Nephron progenitor cell (in vitro differentiated cells): Measurements from ENCODE around the gene CAMTA1.

Source experiments
- DNase-seq: peaks from one replicate; pipeline ENCODE4 v3.0.0; 2021
- H3K27ac Mint-ChIP-seq: 2 replicates; pipeline ENCODE4 v1.8.0; 2021; ENCODE audit warnings: mild to moderate bottlenecking, moderate library complexity, mixed read lengths
- H3K27me3 Mint-ChIP-seq: 2 replicates; pipeline ENCODE4 v1.8.0; 2021; ENCODE audit warnings: mild to moderate bottlenecking, low read depth, mixed read lengths; ENCODE audit not compliant: poor library complexity
- H3K36me3 Mint-ChIP-seq: 2 replicates; pipeline ENCODE4 v1.8.0; 2021; ENCODE audit warnings: low read depth, mixed read lengths
- H3K4me1 Mint-ChIP-seq: 2 replicates; pipeline ENCODE4 v1.8.0; 2021; ENCODE audit warnings: mixed read lengths
- H3K4me3 Mint-ChIP-seq: 2 replicates; pipeline ENCODE4 v1.8.0; 2021; ENCODE audit warnings: mild to moderate bottlenecking, moderate library complexity, mixed read lengths
- H3K9me3 Mint-ChIP-seq: 2 replicates; pipeline ENCODE4 v1.8.0; 2021; ENCODE audit warnings: mild to moderate bottlenecking, moderate library complexity, mixed read lengths
- TF ChIP-seq, protein P1 (sequence below): fragments of 200-600 bp; sonication (generic); IDR thresholded peaks from 2 replicates; pipeline ENCODE4 v1.5.0; 2021; ENCODE audit warnings: antibody characterized with exemption

CAMTA1 gene

DNA sequence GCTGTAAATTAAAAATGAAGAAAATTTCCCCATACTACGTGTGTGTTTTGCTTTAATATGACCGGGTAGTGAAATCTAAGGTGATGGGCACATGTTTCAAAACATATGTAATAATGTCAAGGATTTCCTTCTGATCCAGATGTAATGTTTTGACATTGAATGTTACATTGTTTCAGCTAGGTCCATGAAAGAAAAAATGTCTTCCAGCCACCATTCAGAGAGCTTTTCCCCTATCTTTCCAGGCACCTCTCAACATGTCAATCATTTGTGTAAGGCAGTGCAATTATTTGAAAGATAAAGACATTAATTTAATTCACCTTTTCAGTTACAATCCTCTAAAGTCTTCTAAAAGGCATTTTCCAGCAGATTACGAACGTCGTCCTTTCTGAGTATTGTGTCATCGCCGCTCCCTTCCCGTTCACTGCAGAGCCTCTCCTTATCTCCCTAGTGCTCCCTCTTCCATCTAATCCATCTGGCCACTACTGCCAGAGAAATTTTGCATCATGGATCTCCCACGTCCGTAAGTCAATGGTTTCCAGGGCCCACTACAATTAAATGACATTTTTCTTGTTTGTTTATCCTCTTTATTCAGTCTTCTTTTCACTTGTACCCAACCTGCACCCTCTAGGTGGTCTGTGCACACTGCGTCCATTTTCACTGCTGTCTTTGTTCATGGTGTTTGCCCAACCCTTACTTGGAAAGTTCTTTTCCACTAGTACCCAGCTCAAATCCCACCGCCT is 984.6 kb downstream of the CAMTA1 start:
- TF ChIP-seq, protein P1, sequence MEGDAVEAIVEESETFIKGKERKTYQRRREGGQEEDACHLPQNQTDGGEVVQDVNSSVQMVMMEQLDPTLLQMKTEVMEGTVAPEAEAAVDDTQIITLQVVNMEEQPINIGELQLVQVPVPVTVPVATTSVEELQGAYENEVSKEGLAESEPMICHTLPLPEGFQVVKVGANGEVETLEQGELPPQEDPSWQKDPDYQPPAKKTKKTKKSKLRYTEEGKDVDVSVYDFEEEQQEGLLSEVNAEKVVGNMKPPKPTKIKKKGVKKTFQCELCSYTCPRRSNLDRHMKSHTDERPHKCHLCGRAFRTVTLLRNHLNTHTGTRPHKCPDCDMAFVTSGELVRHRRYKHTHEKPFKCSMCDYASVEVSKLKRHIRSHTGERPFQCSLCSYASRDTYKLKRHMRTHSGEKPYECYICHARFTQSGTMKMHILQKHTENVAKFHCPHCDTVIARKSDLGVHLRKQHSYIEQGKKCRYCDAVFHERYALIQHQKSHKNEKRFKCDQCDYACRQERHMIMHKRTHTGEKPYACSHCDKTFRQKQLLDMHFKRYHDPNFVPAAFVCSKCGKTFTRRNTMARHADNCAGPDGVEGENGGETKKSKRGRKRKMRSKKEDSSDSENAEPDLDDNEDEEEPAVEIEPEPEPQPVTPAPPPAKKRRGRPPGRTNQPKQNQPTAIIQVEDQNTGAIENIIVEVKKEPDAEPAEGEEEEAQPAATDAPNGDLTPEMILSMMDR: no peak
- DNase-seq: no peak
- Mint-ChIP-seq H3K27me3 (no peaks in the 10 kb centered on the region), H3K9me3 (no peaks in the 10 kb centered on the region), H3K4me3 (peak overlapping the region; percentile 53), H3K27ac (no peak overlapping the region), H3K4me1 (peaks cover 27% of the 10 kb centered on the region), H3K36me3 (peaks cover 27% of the 10 kb centered on the region)

DNA sequence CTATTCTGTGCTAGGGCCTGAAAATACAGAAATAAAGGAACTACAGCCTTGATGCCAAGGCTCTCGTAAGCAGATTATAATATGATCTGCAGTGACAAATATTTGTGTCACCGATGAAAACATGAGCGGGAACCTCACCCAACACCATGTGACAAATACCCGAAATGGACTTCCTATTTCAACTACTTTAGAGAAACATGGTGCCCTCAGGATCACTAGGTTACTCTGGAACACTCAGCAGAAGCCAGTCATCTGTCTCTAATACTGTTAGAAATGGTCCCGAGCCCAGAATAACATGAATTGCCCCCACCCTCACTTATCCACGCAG is 985.4 kb downstream of the CAMTA1 start:
- Mint-ChIP-seq H3K27me3 (no peaks in the 10 kb centered on the region), H3K27ac (no peak overlapping the region), H3K9me3 (peaks cover 2% of the 10 kb centered on the region), H3K4me1 (peaks cover 27% of the 10 kb centered on the region), H3K36me3 (peaks cover 35% of the 10 kb centered on the region), H3K4me3 (peak overlapping the region; percentile 87)
- no peak for DNase-seq
- TF ChIP-seq, protein P1: no peak

DNA sequence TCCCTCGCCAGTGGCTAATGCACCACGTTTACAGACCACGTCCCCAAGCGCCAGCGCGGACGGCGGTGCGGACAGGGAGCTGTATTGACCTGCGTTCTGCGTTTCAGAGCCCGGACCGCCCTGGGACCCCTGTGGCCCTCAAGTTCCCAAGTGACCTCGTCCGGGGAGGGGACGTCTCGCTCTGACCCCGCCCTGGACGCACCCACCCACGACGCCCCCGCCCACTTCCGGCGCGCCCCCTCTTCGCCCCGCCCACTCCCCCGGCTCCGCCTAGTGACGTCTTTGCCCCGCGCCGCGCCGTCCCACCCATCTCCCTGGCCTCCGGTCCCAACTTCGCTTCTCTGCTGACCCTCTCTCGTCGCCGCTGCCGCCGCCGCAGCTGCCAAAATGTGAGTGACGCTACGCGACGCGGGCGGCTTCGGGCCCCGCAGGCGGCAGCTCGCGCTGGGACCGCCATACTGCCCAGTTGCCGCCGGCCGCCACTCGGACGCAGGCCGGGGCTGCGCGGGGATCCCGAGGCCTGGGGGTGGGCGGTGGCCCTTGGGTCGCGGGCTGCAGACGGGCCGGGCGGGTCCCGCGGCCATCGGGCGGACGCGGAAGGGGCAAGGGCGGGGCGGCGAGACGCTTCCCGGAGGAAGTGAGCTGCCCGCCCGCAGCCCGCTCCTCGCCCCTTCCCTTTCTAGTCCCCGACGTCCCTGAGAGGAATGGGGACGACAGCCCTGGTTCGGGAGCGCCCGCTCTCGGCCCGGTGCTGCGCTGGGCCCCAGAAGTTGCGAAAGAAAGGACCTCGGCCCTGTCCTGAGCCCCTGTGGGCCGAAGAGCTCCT is 986.0 kb downstream of the CAMTA1 start, which contains the start of gene VAMP3:
VAMP3 (plus strand) TSS at position 300 of the 826 bp plus-strand sequence; CDS start at position 388, 88 bp downstream.
- Mint-ChIP-seq H3K36me3 (peaks cover 41% of the 10 kb centered on the region), H3K27ac (peak within 1 kb of the TSS; percentile 96), H3K4me3 (peak within 1 kb of the TSS; percentile 92), H3K9me3 (peaks cover 5% of the 10 kb centered on the region), H3K4me1 (peaks cover 27% of the 10 kb centered on the region), H3K27me3 (no peaks in the 10 kb centered on the region)
- DNase-seq: peak; percentile 92
- TF ChIP-seq, protein P1: no peak

DNA sequence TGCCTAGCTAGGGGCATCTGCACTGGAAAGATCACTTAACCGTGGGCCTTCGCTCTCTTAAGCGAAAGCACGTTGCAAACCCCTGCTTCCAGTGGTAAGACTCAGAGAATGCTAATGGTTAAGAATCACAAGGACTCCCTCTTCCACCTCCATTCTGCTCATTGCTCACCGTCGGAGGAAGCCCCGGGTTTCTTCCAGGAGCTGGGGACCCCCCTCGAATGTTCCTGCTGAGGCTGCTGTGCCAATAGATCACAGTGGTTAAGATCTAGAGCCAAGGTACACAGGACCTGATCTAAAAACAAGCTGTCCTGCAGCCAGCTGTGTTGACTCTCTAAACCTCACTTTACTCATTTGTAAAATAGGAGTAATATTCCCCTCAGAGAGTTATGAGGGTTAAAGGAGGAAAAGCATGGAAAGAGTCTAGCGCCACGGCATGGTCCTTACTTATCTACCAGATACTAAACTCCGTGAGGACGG is 986.6 kb downstream of the CAMTA1 start:
- DNase-seq: no peak

DNA sequence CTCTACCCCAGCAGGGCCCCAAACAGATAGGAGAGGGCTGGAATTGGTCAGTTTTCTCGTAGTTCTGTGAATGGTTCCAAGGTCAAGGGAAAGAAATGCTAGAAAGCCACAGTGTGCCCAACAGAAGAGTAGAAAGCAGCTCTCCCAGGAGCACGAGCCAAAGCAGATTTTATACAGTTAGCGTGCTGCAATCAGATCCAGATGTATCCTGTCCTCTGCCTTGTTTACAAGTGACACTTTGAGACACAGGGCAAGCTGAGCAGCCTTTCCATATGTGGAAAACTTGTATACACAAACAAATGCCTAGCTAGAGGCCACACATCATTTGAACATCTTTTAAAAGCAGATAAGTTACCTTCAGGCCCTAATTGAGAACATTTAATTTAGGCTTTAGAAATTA is 992.3 kb downstream of the CAMTA1 start:
- no peak for DNase-seq
- Mint-ChIP-seq H3K4me1 (peaks cover 12% of the 10 kb centered on the region), H3K4me3 (no peak overlapping the region), H3K9me3 (peaks cover 5% of the 10 kb centered on the region), H3K27ac (no peak overlapping the region), H3K36me3 (peaks cover 75% of the 10 kb centered on the region), H3K27me3 (no peaks in the 10 kb centered on the region)
- TF ChIP-seq, protein P1: no peak

More for the DNA sequence above, 986.6 kb downstream of the CAMTA1 start:
- Mint-ChIP-seq H3K4me1 (peaks cover 27% of the 10 kb centered on the region), H3K9me3 (peaks cover 5% of the 10 kb centered on the region), H3K27ac (peak overlapping the region; percentile 96), H3K4me3 (peak overlapping the region; percentile 92), H3K27me3 (no peaks in the 10 kb centered on the region), H3K36me3 (peaks cover 47% of the 10 kb centered on the region)
- TF ChIP-seq, protein P1: no peak
